Hepatocyte (in vitro differentiated cells): ENCODE measurements around the gene AP2A2. TPM values are rescaled to one million over a fixed set of nuclear protein-coding genes. Genes with fewer than 3 reads are reported as not detected.

Experiments used
- DNase-seq: peaks from one replicate; pipeline ENCODE4 v3.0.0-alpha.2; 2016; ENCODE audit warnings: low spot score
- H2AFZ ChIP-seq: fragments of 200-600 bp; sonication (generic); 2 replicates; pipeline ENCODE4 v1.6.0; 2016; ENCODE audit warnings: antibody characterized with exemption, mild to moderate bottlenecking
- H3K27ac ChIP-seq: fragments of 200-600 bp; sonication (generic); 2 replicates; pipeline ENCODE4 v1.5.1; 2016; ENCODE audit warnings: mild to moderate bottlenecking
- H3K27me3 ChIP-seq: fragments of 200-600 bp; sonication (generic); 2 replicates; pipeline ENCODE4 v1.6.1; 2016
- H3K36me3 ChIP-seq: fragments of 200-600 bp; sonication (generic); replicated peaks from 2 replicates; pipeline ENCODE4 v1.5.1; 2016; ENCODE audit warnings: low read depth; ENCODE audit not compliant: insufficient read depth
- H3K4me1 ChIP-seq: fragments of 200-600 bp; sonication (generic); 2 replicates; pipeline ENCODE4 v1.5.1; 2016; ENCODE audit warnings: mild to moderate bottlenecking, moderate library complexity; ENCODE audit not compliant: insufficient read depth
- H3K4me2 ChIP-seq: fragments of 200-600 bp; sonication (generic); 2 replicates; pipeline ENCODE4 v1.6.0; 2016
- H3K4me3 ChIP-seq: fragments of 200-600 bp; sonication (generic); 2 replicates; pipeline ENCODE4 v1.5.1; 2016; ENCODE audit warnings: mild to moderate bottlenecking
- H3K79me2 ChIP-seq: fragments of 200-600 bp; sonication (generic); 2 replicates; pipeline ENCODE4 v1.6.0; 2017; ENCODE audit warnings: mild to moderate bottlenecking
- H3K9me2 ChIP-seq: fragments of 200-600 bp; sonication (generic); replicated peaks from 2 replicates; pipeline ENCODE4 v1.6.0; 2017; ENCODE audit warnings: mild to moderate bottlenecking; ENCODE audit not compliant: insufficient read depth
- H3K9me3 ChIP-seq: fragments of 200-600 bp; sonication (generic); 2 replicates; pipeline ENCODE4 v1.5.1; 2016; ENCODE audit warnings: low read depth, mild to moderate bottlenecking
- H4K20me1 ChIP-seq: fragments of 200-600 bp; sonication (generic); 2 replicates; pipeline ENCODE4 v1.6.0; 2016; ENCODE audit warnings: mild to moderate bottlenecking; ENCODE audit not compliant: insufficient read depth, poor library complexity, severe bottlenecking
- EZH2 ChIP-seq: fragments of 200-600 bp; sonication (generic); IDR thresholded peaks from 2 replicates; pipeline ENCODE4 v1.6.1; 2016; ENCODE audit warnings: antibody characterized with exemption, mild to moderate bottlenecking, borderline replicate concordance
- EZH2phosphoT487 ChIP-seq: fragments of 200-600 bp; sonication (generic); IDR thresholded peaks from one replicate; pipeline ENCODE4 v1.6.1; 2018; ENCODE audit warnings: antibody characterized with exemption, mild to moderate bottlenecking, low read depth, moderate library complexity; ENCODE audit not compliant: unreplicated experiment, severe bottlenecking
- WGBS: methylation state at CpG from one replicate; pipeline ENCODE4 v1.1.6; 2016; ENCODE audit warnings: low lambda C conversion rate; ENCODE audit errors: missing lambda C conversion rate; 5-methylcytosine and 5-hydroxymethylcytosine counted together
- polyA plus RNA-seq: library from polyadenylated mRNA; unstranded; fragments of >200 nt; fragmentation: Nextera tagmentation; extraction: Ambion mirVana; gene quantifications from 2 replicates; pipeline ENCODE4 v1.2.1, GENCODE V29; 2016
- total RNA-seq: library from RNA; depleted of rRNA; stranded (reverse); fragments of >200 nt; gene quantifications from 2 replicates; pipeline ENCODE4 v1.2.3, GENCODE V29; 2014
- TF ChIP-seq, protein P1 (sequence below): fragments of 200-600 bp; sonication (generic); IDR thresholded peaks from 2 replicates; pipeline ENCODE4 v1.5.1; 2016; ENCODE audit warnings: antibody characterized with exemption, mild to moderate bottlenecking; ENCODE audit not compliant: poor library complexity

The AP2A2 gene
- total and polyA plus RNA-seq, 2 experiments from 2014 or later, result 49.7 to 68.0 TPM

- no peaks in the 10 kb centered on the region for H3K9me3 ChIP-seq
- H3K9me2 ChIP-seq, result no peaks in the 10 kb centered on the region
- H3K79me2 ChIP-seq, result no peaks in the 10 kb centered on the region
- no peaks in the 10 kb centered on the region for H3K27me3 ChIP-seq
- no peak for TF ChIP-seq EZH2phosphoT487
- TF ChIP-seq, protein P1, sequence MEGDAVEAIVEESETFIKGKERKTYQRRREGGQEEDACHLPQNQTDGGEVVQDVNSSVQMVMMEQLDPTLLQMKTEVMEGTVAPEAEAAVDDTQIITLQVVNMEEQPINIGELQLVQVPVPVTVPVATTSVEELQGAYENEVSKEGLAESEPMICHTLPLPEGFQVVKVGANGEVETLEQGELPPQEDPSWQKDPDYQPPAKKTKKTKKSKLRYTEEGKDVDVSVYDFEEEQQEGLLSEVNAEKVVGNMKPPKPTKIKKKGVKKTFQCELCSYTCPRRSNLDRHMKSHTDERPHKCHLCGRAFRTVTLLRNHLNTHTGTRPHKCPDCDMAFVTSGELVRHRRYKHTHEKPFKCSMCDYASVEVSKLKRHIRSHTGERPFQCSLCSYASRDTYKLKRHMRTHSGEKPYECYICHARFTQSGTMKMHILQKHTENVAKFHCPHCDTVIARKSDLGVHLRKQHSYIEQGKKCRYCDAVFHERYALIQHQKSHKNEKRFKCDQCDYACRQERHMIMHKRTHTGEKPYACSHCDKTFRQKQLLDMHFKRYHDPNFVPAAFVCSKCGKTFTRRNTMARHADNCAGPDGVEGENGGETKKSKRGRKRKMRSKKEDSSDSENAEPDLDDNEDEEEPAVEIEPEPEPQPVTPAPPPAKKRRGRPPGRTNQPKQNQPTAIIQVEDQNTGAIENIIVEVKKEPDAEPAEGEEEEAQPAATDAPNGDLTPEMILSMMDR, result no peak
- no peak for TF ChIP-seq EZH2
- no peak for DNase-seq
- no peak overlapping the region for H3K4me3 ChIP-seq
- no peaks in the 10 kb centered on the region for H4K20me1 ChIP-seq
- H3K4me2 ChIP-seq, result no peak overlapping the region
- H3K4me1 ChIP-seq, result no peaks in the 10 kb centered on the region
- WGBS, result 95% methylated on average over 12 of the region's 12 CpGs
- H3K27ac ChIP-seq, result no peak overlapping the region
- no peaks in the 10 kb centered on the region for H3K36me3 ChIP-seq
- no peak overlapping the region for H2AFZ ChIP-seq
These were observed 106.7 kb downstream of the AP2A2 start for GRCh38 chr11:1032310-1032891.

DNA sequence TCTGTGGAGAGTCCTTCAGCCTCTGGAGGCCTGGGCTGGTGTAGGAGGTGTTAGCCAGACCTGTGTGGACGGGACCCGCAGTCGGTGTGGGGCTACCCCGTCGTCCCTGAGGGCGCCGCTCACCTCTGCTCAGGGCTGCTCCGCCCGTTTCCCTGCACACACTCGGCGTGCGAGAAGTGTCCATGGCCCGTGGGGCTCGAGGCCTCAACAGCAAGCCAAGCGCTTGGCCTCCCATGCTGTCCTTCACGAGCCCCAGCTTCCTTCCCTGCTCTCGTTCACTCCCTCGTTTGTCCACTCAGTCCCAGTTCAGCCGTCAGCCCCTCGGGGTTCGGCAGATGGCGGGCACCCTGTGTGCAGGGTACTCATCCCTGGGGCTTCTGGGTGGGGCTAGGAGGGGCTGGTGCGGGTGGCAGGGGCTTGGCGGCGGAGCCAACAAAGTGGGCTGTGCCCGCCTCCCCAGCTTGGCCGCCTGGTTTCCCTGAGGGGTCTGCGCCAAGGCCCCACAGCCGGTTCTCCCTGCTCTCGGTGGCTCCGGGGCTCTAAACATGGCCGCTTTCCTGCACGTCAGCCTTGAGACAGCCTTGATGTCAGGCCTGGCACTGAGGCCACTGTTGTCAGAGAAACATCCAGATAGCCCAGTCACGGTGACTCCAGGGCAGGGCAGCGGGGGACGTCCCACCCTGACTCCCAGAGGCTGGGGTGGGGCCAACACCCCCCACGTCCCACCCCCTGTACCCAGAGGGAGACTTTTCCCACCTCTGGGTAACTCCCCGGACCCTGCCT, 107.5 kb downstream of the AP2A2 start:
- Histone ChIP-seq H3K4me1 (no peaks in the 10 kb centered on the region), H2AFZ (no peak overlapping the region), H3K79me2 (no peaks in the 10 kb centered on the region)

GRCh38 chr11:1034001-1034400, 108.3 kb downstream of the AP2A2 start:
- 93% methylated on average over 8 of the region's 8 CpGs for WGBS
- no peaks in the 10 kb centered on the region for H3K79me2 ChIP-seq
- TF ChIP-seq EZH2phosphoT487, result no peak
- TF ChIP-seq, protein P1, result no peak
- TF ChIP-seq EZH2, result no peak
- H3K9me3 ChIP-seq, result no peaks in the 10 kb centered on the region
- DNase-seq, result no peak
- H3K27me3 ChIP-seq, result no peaks in the 10 kb centered on the region
- H4K20me1 ChIP-seq, result no peaks in the 10 kb centered on the region
- H3K27ac ChIP-seq, result no peak overlapping the region
- H3K9me2 ChIP-seq, result no peaks in the 10 kb centered on the region
- H3K4me1 ChIP-seq, result no peaks in the 10 kb centered on the region
- no peak overlapping the region for H3K4me3 ChIP-seq
- H2AFZ ChIP-seq, result no peak overlapping the region
- no peak overlapping the region for H3K4me2 ChIP-seq
- H3K36me3 ChIP-seq, result no peaks in the 10 kb centered on the region

More for the DNA sequence above, 107.5 kb downstream of the AP2A2 start:
- Histone ChIP-seq H3K36me3 (no peaks in the 10 kb centered on the region), H3K27ac (no peak overlapping the region), H4K20me1 (no peaks in the 10 kb centered on the region), H3K4me3 (no peak overlapping the region), H3K4me2 (no peak overlapping the region), H3K9me3 (no peaks in the 10 kb centered on the region), H3K9me2 (no peaks in the 10 kb centered on the region), H3K27me3 (no peaks in the 10 kb centered on the region)
- WGBS, result 91% methylated on average over 28 of the region's 38 CpGs
- DNase-seq, result no peak
- TF ChIP-seq EZH2phosphoT487 (no peak), EZH2 (no peak)
- TF ChIP-seq, protein P1, result no peak
